Mucosa of rectum (tissue), 2 donors: ENCODE data around the gene OPA1.

Source experiments
- H3K27ac ChIP-seq, 2 donors: one replicate each; pipeline ENCODE4 v1.7.0; 2013; ENCODE audit warnings: inconsistent platforms in 2 of 2, low read depth in 2 of 2, low read length in 2 of 2
- H3K27me3 ChIP-seq, 2 donors: one replicate each; pipeline ENCODE4 v1.7.0; 2013; ENCODE audit warnings: low read length in 2 of 2; ENCODE audit not compliant: control insufficient read depth in 2 of 2, insufficient read depth in 2 of 2
- H3K36me3 ChIP-seq, 2 donors: one replicate each; pipeline ENCODE4 v1.7.0; 2013; ENCODE audit warnings: low read length in 2 of 2; ENCODE audit not compliant: control insufficient read depth in 2 of 2, insufficient read depth in 2 of 2
- H3K4me1 ChIP-seq, 2 donors: one replicate each; pipeline ENCODE4 v1.7.0; 2013; ENCODE audit warnings: low read length in 2 of 2, mild to moderate bottlenecking in 1 of 2; ENCODE audit not compliant: control insufficient read depth in 2 of 2, insufficient read depth in 2 of 2
- H3K4me3 ChIP-seq, 2 donors: one replicate each; pipeline ENCODE4 v1.7.0; 2013; ENCODE audit warnings: low read length in 2 of 2
- H3K9ac ChIP-seq, 2 donors: one replicate each; pipeline ENCODE4 v1.7.0; 2013; ENCODE audit warnings: low read length in 2 of 2, low read depth in 1 of 2, mild to moderate bottlenecking in 1 of 2
- H3K9me3 ChIP-seq, 2 donors: one replicate each; pipeline ENCODE4 v1.7.0; 2013; ENCODE audit warnings: low read length in 2 of 2; ENCODE audit not compliant: control insufficient read depth in 2 of 2
- donor health status: healthy.
- donor health status: Normal muscosa, but diverticular disease.

OPA1 gene

DNA sequence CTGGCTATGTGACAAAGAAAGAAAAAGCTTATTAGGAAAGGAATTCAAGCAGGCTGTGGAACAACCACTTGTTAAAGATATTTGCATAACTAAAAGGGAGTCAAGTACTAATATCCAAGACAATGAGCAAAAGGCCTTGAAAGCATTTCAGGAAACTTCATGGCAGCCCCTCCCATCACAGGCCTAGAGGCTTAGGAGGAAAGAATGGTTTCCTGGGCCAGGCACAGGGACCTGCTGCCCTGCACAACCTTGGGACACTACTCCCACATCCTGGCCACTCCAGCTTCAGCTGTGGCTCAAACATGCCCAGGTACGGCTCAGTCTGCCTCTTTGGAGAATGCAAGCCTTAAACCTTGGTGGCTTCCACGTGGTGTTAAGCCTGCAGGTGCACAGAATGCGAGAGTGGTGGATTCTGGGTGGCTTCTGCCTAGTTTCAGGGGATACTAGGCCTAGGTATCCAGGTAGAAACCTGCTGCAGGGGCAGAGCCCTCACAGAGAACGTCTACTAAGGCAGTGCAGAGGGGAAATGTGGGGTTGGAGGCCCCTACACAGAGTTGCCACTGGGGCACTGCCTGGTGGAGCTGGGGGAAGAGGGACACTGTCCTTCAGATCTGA, 121.6 kb downstream of the OPA1 start:
- Histone ChIP-seq H3K9me3 (peaks cover 0 to 4% of the 10 kb centered on the region in 2 donors), H3K4me3 (no peak overlapping the region), H3K36me3 (no peaks in the 10 kb centered on the region), H3K27me3 (no peaks in the 10 kb centered on the region), H3K9ac (no peak overlapping the region), H3K27ac (no peak overlapping the region), H3K4me1 (no peaks in the 10 kb centered on the region)

DNA sequence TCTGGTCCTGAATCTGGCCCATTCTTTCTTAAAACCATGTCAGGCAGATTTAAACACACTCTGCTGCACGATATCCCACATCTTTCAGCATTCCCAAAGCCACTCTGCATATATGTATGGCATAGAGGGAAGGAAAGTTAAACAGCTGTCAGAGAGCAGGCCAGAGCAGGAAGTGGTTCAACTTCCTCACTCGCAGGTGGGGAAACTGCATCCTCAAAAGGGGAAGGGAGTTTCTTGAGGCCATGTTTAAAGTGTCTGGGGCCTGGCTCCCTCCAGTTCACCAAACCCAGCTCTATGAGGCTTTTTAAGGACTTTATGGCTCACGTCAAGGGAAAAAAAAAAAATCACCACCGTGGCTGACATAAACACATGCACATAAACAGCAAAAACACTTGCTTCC, 123.1 kb downstream of the OPA1 start:
- no peak overlapping the region for H3K9ac ChIP-seq
- H3K4me1 ChIP-seq = no peaks in the 10 kb centered on the region
- no peaks in the 10 kb centered on the region for H3K36me3 ChIP-seq
- H3K4me3 ChIP-seq = no peak overlapping the region
- no peak overlapping the region for H3K27ac ChIP-seq
- H3K9me3 ChIP-seq = peaks cover 0 to 4% of the 10 kb centered on the region in 2 donors
- H3K27me3 ChIP-seq = no peaks in the 10 kb centered on the region

DNA sequence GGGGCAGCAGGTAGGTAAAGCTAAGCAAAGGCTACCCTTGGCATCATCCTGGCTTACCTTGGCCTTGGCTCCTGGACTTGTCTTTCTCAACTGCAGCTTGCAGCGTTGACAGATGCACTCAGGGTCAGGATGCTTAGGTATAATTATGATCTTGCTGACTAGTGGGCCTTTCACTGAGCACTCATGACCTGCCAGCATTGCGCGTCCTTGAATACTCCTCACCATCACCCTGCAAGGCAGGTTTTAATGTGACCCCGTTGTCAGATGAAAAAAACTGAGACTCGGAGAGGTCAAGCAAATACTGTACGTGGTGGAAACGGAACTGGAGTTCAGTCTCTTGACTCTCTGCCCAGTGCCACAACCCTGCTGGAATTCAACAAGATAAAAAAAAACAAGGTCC, 126.7 kb downstream of the OPA1 start:
- H3K36me3 ChIP-seq = no peaks in the 10 kb centered on the region
- H3K9me3 ChIP-seq = no peaks in the 10 kb centered on the region
- no peak overlapping the region for H3K9ac ChIP-seq
- no peak overlapping the region for H3K27ac ChIP-seq
- H3K27me3 ChIP-seq = no peaks in the 10 kb centered on the region
- no peak overlapping the region for H3K4me3 ChIP-seq
- H3K4me1 ChIP-seq = no peaks in the 10 kb centered on the region

DNA sequence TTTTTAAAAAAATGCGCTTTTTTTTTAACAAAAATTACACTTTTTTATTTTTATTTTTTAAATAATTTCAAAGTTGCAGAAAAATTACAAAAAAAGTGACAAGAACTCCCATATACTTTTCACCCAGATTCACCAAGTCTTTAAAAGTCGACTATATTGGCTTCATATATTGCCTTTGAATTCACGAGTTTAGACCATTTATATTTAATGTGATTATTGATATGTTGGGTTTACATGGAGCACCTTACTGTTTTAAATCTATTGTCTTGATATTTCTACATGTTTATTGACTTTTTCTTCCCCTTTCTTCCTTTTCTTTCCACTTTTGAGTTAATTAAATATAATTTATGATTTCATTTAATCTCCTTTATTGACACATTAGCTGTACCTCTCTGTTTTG, 127.2 kb downstream of the OPA1 start:
- Histone ChIP-seq H3K36me3 (no peaks in the 10 kb centered on the region), H3K27ac (no peak overlapping the region), H3K4me1 (no peaks in the 10 kb centered on the region), H3K9ac (no peak overlapping the region), H3K27me3 (no peaks in the 10 kb centered on the region), H3K9me3 (no peaks in the 10 kb centered on the region), H3K4me3 (no peak overlapping the region)

DNA sequence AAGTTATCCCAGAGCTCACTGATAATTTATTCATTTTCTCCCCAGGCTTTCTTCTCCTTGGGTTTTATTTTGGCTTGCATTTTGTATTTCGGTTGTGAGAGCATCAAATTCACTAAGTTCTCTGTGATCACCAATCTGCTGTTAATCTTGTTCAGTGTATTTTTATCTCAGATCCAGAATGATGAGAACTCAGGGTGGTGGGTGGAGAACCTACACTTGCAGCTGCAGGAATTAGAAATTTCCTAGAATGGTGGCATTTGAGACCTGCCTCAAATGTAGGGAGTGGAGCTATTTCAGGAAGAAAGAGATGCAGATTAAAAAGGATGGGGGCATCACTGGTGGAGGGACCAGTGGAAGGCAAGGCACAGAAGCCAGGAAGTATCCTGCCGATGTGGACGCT, 129.6 kb downstream of the OPA1 start:
- no peaks in the 10 kb centered on the region for H3K36me3 ChIP-seq
- H3K9me3 ChIP-seq = no peaks in the 10 kb centered on the region
- no peak overlapping the region for H3K27ac ChIP-seq
- H3K4me1 ChIP-seq = no peaks in the 10 kb centered on the region
- no peak overlapping the region for H3K9ac ChIP-seq
- H3K27me3 ChIP-seq = no peaks in the 10 kb centered on the region
- no peak overlapping the region for H3K4me3 ChIP-seq

DNA sequence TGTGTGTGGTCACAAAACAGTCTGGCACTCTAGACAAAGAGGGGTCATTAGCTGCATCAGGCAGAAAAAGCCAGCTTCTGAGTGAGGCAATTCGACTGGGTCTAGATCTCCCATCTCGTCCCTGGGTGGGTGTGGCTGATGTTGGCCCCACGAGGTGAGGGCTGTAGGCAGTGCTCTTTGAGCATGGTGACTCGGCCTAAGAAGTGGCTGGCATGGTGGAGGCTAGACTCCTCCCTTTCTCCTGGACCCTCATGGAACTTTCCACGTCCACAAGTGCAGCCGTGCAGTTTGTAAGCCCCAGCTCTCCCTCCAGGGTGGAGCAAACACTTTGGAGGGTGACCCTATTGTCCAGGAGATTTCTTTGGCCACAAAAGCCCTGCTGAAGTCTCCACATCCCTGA, 134.1 kb downstream of the OPA1 start:
- no peak overlapping the region for H3K4me3 ChIP-seq
- no peaks in the 10 kb centered on the region for H3K9me3 ChIP-seq
- H3K27me3 ChIP-seq = no peaks in the 10 kb centered on the region
- H3K36me3 ChIP-seq = no peaks in the 10 kb centered on the region
- no peaks in the 10 kb centered on the region for H3K4me1 ChIP-seq
- H3K9ac ChIP-seq = no peak overlapping the region
- H3K27ac ChIP-seq = no peak overlapping the region

DNA sequence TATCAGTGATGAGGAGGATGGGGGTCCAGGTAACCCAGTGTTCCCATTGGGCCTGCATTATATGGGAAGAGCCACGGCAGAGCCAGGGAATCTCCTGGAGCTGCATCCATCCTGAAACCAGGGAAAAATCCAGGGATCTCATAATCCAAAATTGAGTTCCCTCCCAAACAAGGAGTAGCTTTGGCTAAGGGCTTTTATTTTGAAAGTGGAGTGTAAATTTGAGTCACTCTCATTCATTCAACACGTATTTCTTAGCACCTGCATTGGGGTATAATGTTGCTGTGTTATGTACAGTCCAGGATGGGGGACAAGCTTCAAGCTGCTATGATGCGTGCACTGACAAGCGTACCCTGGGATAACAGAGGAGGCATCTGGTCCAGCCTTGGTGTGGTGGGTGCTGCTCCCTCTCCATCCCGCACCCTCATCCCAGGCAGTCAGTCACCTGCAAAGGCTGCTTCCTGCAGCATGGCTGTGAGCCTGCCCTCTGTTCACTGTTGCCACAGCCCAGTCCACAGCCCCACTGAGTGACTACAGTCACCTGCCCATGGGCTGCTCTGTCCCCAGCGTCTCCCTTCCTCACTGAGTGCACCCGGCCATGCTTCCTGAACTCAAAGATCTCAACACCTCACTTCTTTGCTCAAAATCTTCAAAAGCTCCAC, 135.6 kb downstream of the OPA1 start:
- H3K36me3 ChIP-seq = no peaks in the 10 kb centered on the region
- H3K4me3 ChIP-seq = no peak overlapping the region
- H3K27me3 ChIP-seq = no peaks in the 10 kb centered on the region
- H3K27ac ChIP-seq = no peak overlapping the region
- H3K4me1 ChIP-seq = no peaks in the 10 kb centered on the region
- H3K9ac ChIP-seq = no peak overlapping the region
- no peaks in the 10 kb centered on the region for H3K9me3 ChIP-seq

DNA sequence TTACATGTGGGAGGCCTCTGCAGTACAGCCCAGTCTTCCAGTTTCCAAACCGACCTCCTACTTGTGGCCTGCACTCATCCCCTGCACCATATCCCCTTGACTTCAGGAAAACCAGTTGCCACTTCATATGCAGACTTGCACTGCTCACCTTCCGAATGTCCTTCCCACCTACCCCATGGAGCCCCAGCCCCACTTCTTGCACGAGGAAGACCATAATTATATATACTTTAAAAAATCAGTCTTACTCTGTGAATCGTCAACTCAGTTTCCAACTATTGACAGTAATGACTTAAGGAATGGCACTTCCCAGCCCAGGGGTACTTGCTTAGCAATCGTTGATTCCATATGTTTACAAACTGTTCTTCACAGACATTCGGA, 136.1 kb downstream of the OPA1 start:
- no peak overlapping the region for H3K27ac ChIP-seq
- H3K9me3 ChIP-seq = no peaks in the 10 kb centered on the region
- H3K4me3 ChIP-seq = no peak overlapping the region
- H3K4me1 ChIP-seq = no peaks in the 10 kb centered on the region
- no peak overlapping the region for H3K9ac ChIP-seq
- no peaks in the 10 kb centered on the region for H3K36me3 ChIP-seq
- no peaks in the 10 kb centered on the region for H3K27me3 ChIP-seq

DNA sequence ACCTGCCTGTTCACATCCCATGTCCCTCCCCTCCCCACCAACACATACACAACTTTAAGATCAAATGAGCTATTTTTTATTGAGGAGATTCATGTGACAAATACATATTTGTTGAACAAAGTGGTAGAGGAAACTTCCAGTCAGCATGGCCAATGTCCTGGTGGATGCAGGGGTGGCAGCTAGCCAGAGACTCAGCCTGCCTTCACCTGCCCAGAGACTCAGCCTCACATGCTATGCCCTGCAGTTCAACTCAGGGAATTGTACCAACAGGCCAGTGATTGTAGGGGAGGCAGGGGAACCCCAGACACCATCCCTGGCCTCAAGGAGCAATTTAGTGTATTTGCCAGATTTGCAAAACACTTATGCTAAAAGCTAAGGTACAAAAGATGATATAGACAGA, 136.6 kb downstream of the OPA1 start:
- no peaks in the 10 kb centered on the region for H3K4me1 ChIP-seq
- no peaks in the 10 kb centered on the region for H3K9me3 ChIP-seq
- no peak overlapping the region for H3K9ac ChIP-seq
- H3K4me3 ChIP-seq = no peak overlapping the region
- H3K27me3 ChIP-seq = no peaks in the 10 kb centered on the region
- no peak overlapping the region for H3K27ac ChIP-seq
- H3K36me3 ChIP-seq = no peaks in the 10 kb centered on the region

DNA sequence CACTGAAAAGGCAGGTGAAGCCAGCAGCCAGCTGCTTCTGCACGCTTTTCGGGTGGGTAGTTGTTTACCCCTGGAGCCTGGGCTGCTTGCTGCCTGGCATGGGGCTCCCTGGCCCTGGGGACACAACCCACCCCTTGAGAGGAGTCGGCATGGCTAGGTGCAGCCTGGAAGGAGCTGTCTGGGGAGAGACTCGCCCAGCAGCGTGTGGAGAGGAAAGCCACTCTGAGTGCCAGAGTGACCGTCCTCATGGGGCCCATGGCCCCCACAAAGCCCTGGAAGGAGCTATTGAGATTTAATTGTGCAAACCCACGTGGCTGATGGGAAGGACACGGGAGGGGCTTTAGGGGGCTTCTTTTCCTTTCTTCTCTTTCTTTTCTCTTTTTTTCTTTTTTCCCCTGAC, 137.5 kb downstream of the OPA1 start:
- Histone ChIP-seq H3K9ac (no peak overlapping the region), H3K27me3 (no peaks in the 10 kb centered on the region), H3K36me3 (no peaks in the 10 kb centered on the region), H3K4me1 (no peaks in the 10 kb centered on the region), H3K4me3 (no peak overlapping the region), H3K27ac (no peak overlapping the region), H3K9me3 (no peaks in the 10 kb centered on the region)
